ENCODE results near the gene ACYP2. TPM values are rescaled to one million over a fixed set of nuclear protein-coding genes. Genes with fewer than 3 reads are reported as not detected.
"Not testable (repeated sequence)": the region's sequence is repeated elsewhere in the genome, so short reads cannot be mapped to it uniquely, and the experiment has no call there.

ACYP2 gene
- total RNA-seq, 1 experiment from 2014 or later = 5.0 TPM

GRCh38 chr2:54324517-54324916 is 209.1 kb downstream of the ACYP2 start:
- not testable (repeated sequence) for DNase-seq (ENCODE audit: low read depth, low spot score)

GRCh38 chr2:54325148-54325547 is 209.7 kb downstream of the ACYP2 start:
- in situ Hi-C loops (cut with HindIII; ENCODE audit: low pct_unique_long_range_greater_than_20kb, low sequenced_read_pairs) = no loop called here
- no peak for DNase-seq (ENCODE audit: low read depth, low spot score)

More at GRCh38 chr2:54324517-54324916, 209.1 kb downstream of the ACYP2 start:
- in situ Hi-C loops (cut with HindIII; ENCODE audit: low pct_unique_long_range_greater_than_20kb, low sequenced_read_pairs) = not testable (repeated sequence)

DNA sequence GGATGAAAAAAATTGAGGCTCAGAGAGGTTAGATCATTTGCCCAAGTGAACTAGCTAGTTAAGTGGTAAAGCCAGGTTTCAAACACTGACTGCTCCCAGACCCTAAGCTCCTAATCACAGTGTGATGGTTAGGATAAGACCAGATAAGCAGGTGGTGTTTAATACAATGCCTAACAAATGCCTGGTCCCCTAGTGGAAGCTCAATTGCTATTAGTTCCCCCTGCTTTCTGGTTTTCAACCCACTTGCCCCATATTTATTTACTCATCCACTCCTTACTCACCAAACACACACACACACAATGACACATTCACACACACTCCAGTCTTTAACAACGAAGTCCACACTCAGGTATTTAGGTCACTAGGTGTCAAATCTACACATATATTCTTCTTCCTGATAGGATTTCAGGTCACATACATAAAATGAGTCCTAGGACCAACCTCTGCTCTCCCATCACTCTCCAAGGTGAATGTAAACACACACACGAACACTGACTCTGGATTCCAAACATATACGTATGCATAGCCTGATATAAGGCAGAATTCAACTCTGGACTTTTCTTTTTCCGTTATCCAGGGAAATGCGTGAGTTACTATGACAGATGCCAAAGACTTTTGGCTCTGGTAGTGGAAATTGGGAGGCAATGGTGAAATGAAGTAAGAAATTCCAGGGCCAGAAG is 214.2 kb downstream of the ACYP2 start:
- in situ Hi-C loops (cut with HindIII; ENCODE audit: low pct_unique_long_range_greater_than_20kb, low sequenced_read_pairs) = no loop called here

GRCh38 chr2:54330162-54330925 is 214.9 kb downstream of the ACYP2 start:
- in situ Hi-C loops (cut with HindIII; ENCODE audit: low pct_unique_long_range_greater_than_20kb, low sequenced_read_pairs) = no loop called here
- peak; percentile 98 for DNase-seq (ENCODE audit: low read depth, low spot score)

More for the DNA sequence above, 214.2 kb downstream of the ACYP2 start:
- no peak for DNase-seq (ENCODE audit: low read depth, low spot score)

DNA sequence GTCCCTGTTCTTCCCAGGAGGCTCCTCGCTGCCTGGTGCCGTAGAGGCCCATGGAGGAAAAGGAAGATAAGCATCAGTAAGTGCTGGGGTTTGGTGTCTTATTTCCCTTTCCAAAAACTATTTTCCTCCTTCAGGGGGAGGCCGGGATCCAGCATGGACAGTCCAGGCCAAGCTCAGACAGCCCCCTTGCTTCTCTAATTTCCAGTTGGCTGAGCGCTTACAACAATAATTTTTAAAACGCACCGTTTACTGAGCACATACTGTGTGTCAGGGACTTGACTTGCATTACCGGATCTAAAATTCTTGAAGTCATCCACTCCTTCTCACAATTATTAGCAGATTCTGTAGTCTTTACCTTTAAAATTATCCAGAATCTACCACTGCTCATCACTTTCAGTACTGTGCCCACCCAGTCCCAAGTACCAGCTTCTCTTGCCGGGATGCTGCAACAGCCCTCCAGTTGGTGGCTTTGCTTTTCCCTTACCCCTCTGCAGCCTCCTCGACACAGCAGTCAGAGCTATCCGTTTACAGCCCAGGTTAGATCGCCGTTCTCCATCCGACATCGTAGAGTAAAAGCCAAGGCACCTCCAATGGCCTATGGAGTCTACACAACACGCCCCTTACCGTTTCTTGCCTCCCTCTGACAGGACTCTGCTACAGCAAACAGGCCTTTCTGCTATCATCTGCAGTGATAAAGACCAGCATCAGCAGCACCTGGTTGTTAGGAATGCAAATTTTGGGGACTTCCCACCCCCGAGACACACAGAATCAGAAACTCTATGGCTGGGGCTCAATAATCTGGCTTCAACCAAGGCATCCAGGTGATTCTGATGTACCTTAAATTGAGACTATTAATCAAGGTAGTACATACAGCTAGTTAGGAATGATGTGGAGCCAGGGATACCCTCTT is 215.8 kb downstream of the ACYP2 start:
- no peak for DNase-seq (ENCODE audit: low read depth, low spot score)
- in situ Hi-C loops (cut with HindIII; ENCODE audit: low pct_unique_long_range_greater_than_20kb, low sequenced_read_pairs) = no loop called here

DNA sequence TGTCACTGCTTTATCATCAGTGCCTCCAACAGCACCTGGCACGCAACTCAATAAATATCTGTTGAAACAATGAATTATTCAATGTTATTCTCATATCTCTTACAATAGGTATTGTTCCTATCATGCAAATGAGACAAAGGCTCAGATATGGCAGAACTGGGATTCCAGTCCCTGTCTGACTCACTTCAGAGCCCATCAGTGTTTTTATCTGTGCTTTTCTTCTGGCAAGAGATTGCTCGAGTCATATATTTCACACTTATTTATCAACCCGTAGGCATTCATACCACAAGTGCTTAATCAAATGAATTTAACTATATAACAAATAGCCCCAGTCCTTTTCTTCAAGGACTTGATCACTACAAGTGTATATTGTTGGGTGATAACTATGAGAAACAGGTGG is 217.0 kb downstream of the ACYP2 start:
- in situ Hi-C loops (cut with HindIII; ENCODE audit: low pct_unique_long_range_greater_than_20kb, low sequenced_read_pairs) = no loop called here
- no peak for DNase-seq (ENCODE audit: low read depth, low spot score)

DNA sequence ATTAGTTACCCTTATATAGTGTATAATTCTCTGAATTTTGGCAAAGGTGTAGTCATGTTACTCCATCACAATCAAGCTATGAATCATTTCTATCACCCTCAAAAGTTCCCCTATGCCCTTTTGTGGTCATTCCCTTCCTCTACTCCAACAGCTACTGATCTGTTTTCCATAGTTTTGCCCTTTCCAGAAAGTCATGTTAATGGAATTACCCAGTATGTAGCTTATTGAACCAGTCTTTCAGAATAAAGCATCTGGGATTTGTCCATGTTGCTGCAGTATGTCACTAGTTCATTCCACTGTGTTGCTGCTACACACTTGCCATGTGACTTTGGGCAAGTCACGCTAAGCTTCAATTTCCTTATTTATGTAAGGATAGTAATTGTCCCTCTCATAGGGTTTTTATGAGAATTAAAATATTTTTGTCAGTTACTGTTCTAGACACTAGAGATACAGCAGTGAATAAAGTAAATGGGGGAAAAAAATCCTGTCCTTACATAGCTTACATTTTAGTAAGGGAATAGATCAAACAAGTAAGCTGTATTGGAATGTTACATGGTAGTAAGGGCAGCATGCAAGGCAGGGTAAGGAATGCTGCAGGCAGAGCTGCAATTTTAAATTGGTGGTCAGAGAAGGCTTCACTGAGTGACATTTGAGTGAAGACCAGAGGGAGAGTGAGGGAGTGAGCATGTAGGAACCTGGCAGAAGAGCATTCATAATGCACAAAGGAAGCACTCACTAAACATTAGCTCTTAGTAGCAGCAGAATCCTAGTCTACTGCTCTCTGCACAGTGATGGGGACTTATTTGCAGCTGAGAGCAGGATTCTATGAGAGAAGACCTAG is 220.9 kb downstream of the ACYP2 start:
- in situ Hi-C loops (cut with HindIII; ENCODE audit: low pct_unique_long_range_greater_than_20kb, low sequenced_read_pairs) = no loop called here
- peak; percentile 53 for DNase-seq (ENCODE audit: low read depth, low spot score)

GRCh38 chr2:54336977-54337255 is 221.5 kb downstream of the ACYP2 start:
- in situ Hi-C loops (cut with HindIII; ENCODE audit: low pct_unique_long_range_greater_than_20kb, low sequenced_read_pairs) = no loop called here
- no peak for DNase-seq (ENCODE audit: low read depth, low spot score)

- in situ Hi-C loops (cut with HindIII; ENCODE audit: low pct_unique_long_range_greater_than_20kb, low sequenced_read_pairs) = no loop called here
- peak; percentile 73 for DNase-seq (ENCODE audit: low read depth, low spot score)
Observed at GRCh38 chr2:54341656-54342055, 226.2 kb downstream of the ACYP2 start.

DNA sequence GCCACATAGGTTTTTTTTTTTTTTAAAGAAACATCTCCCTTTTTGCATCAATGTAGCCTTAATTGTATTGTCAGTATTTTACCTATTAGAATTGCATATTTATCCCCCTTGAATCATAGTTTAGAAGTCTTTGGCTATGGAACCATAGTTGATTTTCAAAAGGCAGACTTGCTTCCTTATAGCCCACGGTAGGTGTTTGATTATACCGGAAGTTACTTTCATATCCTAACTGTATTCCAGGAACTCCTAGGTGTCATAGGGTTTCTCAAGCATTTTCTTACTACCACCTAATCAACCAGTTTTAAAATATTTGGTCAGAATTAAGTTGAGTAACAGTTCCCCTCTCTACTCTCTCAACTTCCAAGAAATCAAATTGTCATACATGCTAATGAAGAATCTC is 227.2 kb downstream of the ACYP2 start:
- no peak for DNase-seq (ENCODE audit: low read depth, low spot score)
- in situ Hi-C loops (cut with HindIII; ENCODE audit: low pct_unique_long_range_greater_than_20kb, low sequenced_read_pairs) = no loop called here

DNA sequence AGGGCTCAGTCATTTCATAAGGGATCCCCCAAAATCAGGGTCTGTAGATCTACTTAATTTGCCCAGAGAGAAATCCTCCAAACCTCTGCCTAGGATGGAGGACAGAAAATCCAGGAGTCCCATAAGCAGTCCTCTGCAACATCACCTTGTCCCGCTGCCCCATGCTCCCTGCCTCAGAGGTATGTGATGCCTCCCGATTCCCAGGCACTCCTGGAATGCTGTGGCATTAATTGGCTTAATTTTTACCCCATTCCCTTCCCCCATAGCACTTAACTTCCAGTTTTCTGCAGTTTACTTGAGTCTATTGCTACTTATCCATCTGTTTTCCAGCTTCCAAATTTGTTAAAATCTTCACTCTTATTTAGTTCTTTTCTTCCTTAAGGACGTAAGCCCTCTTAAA is 232.2 kb downstream of the ACYP2 start:
- in situ Hi-C loops (cut with HindIII; ENCODE audit: low pct_unique_long_range_greater_than_20kb, low sequenced_read_pairs) = no loop called here
- no peak for DNase-seq (ENCODE audit: low read depth, low spot score)

DNA sequence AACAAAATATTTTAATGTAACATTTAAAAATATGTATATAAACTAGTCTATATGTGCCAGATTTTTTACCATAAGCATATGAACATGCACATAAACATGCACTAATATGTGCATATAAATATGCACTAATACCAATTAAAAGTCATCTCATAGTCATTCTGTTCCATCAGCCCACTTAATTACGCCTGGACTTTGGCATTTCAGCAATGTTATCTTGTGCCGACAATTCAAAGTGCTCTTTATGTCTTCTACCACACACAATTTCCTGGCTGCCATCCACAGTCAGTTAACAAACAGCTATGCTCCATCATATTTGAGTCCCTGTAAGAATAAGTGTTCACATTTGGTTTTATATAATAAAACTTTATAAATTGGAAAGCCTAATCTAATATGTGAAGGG is 233.2 kb downstream of the ACYP2 start:
- DNase-seq (ENCODE audit: low read depth, low spot score) = peak; percentile 79
- in situ Hi-C loops (cut with HindIII; ENCODE audit: low pct_unique_long_range_greater_than_20kb, low sequenced_read_pairs) = no loop called here

DNA sequence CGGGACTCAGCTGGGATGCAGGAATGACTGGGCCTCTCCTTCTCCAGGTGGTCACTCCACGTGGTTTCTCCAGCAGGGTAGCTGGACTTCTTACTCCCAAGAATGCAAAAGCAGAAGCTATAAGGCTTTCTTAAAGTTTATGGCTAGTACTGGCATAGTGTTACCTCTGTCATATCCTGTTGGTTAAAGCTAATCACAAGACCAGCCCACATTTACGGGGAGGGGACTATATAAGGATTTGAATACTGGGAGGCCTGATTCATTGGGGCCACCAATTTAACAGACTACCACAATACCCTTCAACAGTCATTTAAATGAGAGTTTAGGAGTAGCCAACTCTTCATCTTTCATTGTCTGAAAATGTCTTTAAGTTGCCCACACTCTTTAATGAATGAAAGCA is 235.0 kb downstream of the ACYP2 start:
- in situ Hi-C loops (cut with HindIII; ENCODE audit: low pct_unique_long_range_greater_than_20kb, low sequenced_read_pairs) = no loop called here
- DNase-seq (ENCODE audit: low read depth, low spot score) = no peak

GRCh38 chr2:54353216-54353615 is 237.8 kb downstream of the ACYP2 start:
- DNase-seq (ENCODE audit: low read depth, low spot score) = no peak
- in situ Hi-C loops (cut with HindIII; ENCODE audit: low pct_unique_long_range_greater_than_20kb, low sequenced_read_pairs) = no loop called here
